NCI-H510A treated with DMSO at 0.1 percent for 48 hours (cell line): ENCODE measurements around the gene LBHD1.
A peak's percentile ranks its signal among the peaks of the same experiment; 100 is the strongest.
"Not testable (repeated sequence)": the region's sequence is repeated elsewhere in the genome, so short reads cannot be mapped to it uniquely, and the experiment has no call there.

Source experiments
- DNase-seq: peaks from one replicate; lab custom pipeline; 2025; lab: John Stamatoyannopoulos, UW

The LBHD1 gene

DNA sequence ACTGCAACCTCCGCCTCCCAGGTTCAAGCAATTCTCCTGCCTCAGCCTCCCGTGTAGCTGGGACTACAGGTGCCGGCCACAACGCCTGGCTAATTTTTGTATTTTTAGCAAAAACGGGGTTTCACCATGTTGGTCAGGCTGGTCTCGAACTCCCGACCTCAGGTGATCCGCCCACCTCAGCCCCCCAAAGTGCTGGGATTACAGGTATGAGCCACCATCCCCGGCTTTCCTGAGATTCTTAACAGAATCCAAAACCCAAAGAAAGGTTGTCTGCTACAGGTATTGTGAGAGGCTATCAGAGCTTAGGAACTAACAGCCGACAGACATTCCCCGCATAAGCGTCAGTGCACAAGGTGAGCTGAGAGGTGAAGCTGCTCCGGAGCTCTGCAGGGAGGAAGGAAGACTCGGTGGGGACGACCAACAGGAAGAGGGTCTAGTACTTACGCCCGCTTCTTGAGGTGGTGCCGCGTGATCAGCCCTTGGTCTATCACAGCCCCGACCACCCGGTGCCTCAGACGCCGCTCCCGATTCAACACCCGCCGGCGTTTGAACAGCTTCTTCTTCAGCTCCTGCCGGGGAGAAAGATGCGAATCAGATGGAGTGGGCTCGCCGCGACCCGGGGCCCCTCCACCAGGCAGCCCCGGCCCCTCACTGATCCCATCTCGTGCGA, 7.5 kb downstream of the LBHD1 start:
- peak; percentile 74 for DNase-seq

- DNase-seq, result no peak
Measured at GRCh38 chr11:62656796-62657429, 15.2 kb downstream of the LBHD1 start.

- no peak for DNase-seq
Measured at GRCh38 chr11:62654297-62654696, 17.8 kb downstream of the LBHD1 start.

DNA sequence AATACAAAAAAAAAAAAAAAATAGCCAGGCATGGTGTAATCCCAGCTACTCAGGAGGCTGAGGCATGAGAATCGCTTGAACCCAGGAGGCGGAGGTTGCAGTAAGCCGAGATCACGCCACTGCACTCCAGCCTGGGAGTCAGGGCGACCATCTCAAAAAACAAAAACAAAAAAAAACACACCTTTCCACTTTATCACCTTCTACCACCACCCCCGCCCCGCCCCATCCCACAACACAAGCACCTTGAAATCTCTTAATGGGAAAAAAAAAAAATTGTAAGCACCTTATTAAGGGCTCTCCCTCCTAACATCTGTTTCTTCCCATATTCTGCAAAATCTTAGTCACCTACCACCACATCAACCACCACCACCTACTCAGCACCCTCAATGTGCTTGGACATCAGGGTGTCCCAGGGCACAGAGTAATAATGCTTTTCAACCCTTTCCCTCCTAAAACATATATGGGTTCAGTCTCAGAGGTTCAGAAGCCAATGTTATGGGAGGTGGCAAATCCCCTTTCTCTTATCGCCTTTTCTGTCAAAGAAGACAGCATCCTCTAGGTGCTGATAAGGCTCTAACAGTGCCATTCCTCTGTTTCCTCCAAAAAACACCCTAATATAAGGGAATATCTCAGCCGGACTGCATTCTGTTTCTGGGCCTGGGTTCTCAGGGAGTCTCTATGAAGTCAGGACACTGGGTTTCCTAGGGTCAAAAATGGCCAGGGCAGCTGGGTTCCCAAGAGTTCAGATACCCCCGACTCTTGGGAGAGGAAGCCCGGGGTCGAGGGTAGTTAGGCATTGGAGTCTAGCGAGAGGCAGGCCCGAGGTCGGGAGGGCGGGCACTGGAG, 19.7 kb downstream of the LBHD1 start:
- DNase-seq, result no peak

DNA sequence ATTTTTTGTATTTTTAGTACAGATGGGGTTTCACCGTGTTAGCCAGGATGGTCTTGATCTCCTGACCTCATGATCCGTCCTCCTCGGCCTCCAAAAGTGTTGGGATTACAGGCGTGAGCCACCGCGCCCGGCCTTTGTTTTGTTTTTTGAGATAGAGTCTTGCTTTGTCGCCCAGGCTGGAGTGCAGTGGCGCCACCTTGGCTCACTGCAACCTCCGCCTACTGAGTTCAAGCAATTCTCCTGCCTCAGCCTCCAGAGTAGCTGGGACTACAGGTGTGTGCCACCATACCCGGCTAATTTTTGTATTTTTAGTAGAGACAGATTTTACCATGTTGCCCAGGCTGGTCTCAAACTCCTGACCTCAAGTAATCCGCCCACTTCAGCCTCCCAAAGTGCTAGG, 21.8 kb downstream of the LBHD1 start:
- DNase-seq, result not testable (repeated sequence)

GRCh38 chr11:62649486-62649885, 22.6 kb downstream of the LBHD1 start:
- DNase-seq, result no peak

DNA sequence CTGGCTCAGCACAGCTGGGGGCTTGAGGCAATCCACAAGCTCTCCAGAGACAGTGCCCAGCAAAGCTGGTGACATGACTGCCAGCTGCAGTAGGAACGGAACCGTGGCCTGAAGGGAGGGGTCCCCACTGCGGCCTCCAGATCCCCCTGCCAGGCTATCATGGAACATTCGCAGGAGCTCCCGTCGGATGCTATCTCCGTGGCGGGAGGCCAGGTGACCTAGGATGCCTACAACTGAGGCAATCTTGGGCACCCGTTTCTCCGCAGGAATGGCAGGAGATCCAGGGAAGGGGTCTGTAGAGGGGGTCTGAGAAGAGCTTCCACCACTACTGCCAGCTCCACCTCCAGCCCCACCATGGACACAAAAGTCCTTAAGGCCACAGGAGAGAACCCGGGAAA, 23.1 kb downstream of the LBHD1 start:
- DNase-seq, result no peak

DNA sequence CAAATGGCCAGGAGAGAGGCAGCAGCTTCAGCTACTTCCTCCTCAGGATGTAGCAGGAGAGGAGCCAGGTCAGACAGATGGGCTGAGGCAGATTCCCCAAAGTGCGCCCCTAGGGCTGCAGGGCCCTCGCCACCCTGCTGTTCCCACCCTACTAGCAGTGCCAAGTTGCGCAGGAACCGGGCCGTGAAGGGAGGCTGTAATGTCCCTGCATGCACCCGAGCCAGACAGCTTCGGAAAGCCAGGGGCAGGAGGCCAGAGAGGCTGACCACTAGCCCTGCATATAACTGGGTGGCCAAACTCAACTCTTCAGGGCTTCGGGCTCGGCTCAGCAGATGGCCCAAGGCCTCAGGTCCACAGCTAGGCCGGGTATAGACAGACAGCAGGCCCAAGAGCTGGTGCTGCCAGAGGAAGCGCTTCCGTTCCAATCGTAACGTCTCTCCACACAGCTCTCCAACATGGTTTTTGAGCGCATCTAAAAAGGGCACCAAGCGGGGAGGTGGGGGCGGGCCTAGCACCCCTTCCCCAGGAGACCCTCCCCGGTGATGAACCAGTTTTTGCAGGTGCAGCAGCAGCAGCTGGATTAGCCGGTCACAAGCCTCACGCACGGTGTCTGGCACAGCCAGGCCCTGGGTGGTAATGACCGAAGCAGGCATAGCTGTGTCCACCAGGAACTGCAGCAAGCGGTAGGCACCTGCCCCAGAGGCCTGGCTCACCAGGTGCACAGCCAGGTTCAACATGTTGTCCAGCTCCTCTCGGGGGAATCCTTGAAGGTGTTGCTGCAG, 23.7 kb downstream of the LBHD1 start:
- DNase-seq, result no peak

GRCh38 chr11:62647609-62648005, 24.5 kb downstream of the LBHD1 start:
- no peak for DNase-seq

- no peak for DNase-seq
Measured at GRCh38 chr11:62646825-62647608, 25.1 kb downstream of the LBHD1 start.

DNA sequence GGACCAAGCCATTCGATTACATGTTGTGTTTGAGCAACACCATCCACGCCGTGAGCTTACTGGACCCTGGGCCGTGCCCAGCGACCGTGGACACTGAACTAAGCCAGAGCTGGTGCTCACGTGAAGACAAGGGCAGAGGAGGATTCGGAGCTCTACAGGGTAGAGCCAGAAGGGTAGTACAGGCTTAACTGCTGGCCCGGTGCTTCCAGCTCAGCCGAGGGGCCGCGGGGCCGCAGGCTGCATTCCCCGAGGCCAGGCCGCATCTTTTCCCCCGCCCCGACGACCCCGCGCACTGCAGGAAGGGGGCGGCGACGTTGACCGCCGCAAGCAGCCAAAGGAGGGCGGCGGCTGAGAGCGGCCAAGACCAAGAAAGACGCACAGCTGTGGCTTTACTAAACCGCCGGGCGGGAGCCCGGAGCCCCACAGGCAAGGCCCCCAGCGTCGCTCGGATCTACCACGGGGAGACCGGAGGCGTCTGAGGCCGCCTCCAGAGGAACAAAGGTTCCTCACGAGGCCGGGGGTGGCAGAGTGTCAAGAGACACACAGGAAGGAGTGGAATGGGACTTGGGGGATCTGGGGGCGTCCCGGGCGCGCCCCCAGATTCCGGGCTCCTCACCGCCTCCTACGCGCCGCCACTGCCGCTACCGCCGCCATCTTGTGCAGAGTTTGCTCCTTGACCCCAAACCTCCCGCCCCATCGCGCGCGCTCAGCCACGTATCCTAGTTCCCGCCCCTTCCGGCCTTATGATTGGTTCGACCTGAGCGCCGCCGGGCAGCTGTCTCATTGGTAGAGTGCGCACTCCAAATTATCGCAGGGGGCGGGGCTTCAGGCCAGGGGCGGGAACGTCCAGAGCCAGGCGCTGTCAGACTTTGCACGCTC, 25.9 kb downstream of the LBHD1 start, which contains the start of gene GANAB:
GANAB (minus strand) TSS at position 668 of the 879 bp plus-strand sequence; CDS start at position 654, 14 bp downstream.
- DNase-seq, result peak; percentile 97

DNA sequence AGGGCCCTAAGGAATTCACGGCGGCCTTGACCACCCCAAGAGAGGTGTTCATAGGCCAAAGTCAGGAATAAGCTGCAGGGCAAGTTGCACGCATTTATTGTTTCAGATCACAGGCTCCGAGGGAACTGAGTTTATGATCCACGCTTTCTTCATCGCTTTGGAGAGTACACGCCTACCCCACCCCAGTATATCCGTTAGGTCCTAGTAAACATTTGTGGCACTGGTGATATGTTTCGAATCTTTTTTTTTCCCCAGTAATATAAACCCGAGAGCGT, 26.5 kb downstream of the LBHD1 start:
- DNase-seq, result no peak

GRCh38 chr11:62644220-62644619, 27.8 kb downstream of the LBHD1 start:
- no peak for DNase-seq

DNA sequence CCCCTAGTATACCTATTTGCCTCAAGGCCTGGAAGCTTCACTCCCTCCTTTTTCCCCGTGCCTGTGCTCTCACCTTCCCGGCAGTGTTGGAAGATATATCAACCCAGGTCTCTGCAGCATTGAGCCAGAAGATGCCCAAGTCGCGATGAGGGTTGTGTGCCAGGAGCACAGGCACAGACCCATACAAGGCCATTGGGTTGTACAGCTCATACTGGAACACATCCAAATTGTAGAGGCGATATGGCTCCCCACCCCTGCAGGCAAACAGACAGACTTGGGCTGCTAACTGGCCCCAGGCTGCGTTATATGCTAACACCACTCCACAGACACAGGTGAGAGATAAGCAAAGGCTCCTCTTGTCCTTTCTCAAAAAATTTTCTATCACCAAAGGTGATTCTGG, 39.6 kb downstream of the LBHD1 start:
- no peak for DNase-seq

DNA sequence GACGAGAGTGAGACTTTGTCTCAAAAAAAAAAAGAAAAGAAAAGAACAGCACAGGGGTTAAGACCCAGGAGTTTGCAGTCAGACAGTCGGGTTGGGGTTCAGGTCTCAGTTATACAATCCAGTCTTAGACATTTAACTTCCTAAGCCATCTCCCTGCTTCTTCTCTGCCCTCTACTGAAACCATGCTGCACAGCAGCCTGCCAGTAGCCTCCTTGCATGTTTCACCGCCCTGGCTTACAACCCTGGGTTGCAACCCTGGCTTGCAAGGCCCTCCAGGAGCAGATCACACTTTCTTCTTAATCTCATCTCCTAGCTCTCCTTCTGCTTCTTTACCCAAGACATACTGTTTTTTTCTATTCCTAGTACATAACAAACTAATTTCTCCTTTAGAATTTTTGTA, 44.4 kb downstream of the LBHD1 start:
- no peak for DNase-seq

- no peak for DNase-seq
Measured at GRCh38 chr11:62622476-62623089, 49.5 kb downstream of the LBHD1 start.

- peak; percentile 96 for DNase-seq
Measured at GRCh38 chr11:62621567-62622470, 50.2 kb downstream of the LBHD1 start, which contains the start of gene B3GAT3. Gene B3GAT3, minus strand, starts transcription at chr11:62621986. Its CDS starts 39 bp downstream, at chr11:62621947.

DNA sequence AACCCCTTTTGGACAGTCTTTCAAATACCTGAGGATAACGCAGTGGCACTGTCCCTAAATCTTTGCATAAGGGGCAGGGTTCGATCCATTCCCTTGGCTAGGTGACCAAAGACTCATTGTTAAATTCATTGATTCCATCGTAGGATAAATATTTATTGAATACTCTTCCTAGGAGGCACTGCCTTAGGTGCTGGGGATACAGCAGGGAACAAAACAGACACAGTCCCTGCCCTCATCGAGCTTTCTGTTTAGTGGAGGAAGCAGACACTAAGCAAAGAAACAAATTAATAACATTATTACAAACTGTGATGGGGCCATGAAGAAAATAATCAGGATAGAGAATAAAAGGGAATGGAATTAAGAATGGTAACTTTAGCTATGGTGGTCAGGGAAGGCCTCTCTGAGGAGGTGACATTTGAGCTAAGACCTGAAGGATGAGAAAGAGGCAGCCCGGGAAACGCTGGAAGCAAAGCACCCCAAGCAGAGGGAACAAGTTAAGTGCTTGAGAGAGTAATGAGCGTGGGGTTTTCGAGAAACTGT, 51.0 kb downstream of the LBHD1 start:
- no peak for DNase-seq

- DNase-seq, result not testable (repeated sequence)
Measured at GRCh38 chr11:62616957-62617356, 55.1 kb downstream of the LBHD1 start.
